Measurements from ENCODE around the gene MTR.

Gene MTR

GRCh38 chr1:236761397-236762132 is 33.5 kb upstream of the MTR start:
- ChIA-PET POLR2A (no interaction called here), CTCF (interaction anchor here (1.0 kb wide), 1 partner anchor 32 kb away, joined by 4 read pairs; no protein-coding TSS in a partner anchor)
- no peak for DNase-seq
- no peak overlapping the region for H3K27ac ChIP-seq (ENCODE audit: insufficient read depth in 1 of 2, low read depth in 1 of 2, low read length in 2 of 2, poor library complexity in 1 of 2, severe bottlenecking in 2 of 2)
- no peaks in the 10 kb centered on the region for H3K9me3 ChIP-seq (ENCODE audit: control extremely low read depth in 1 of 5, control insufficient read depth in 4 of 5, insufficient read depth in 2 of 5, low read depth in 1 of 5, low read length in 4 of 5)
- no peaks in the 10 kb centered on the region for H3K36me3 ChIP-seq (ENCODE audit: control insufficient read depth in 4 of 4, insufficient read depth in 4 of 4, low read length in 3 of 4)
- no peak overlapping the region for H3K4me3 ChIP-seq (ENCODE audit: control insufficient read depth in 1 of 7, extremely low read depth in 1 of 7, insufficient read depth in 4 of 7, low read depth in 2 of 7, low read length in 6 of 7)
- H3K4me1 ChIP-seq (ENCODE audit: control extremely low read depth in 1 of 4, control insufficient read depth in 4 of 4, insufficient read depth in 4 of 4, low read length in 3 of 4): no peaks in the 10 kb centered on the region
- H3K27me3 ChIP-seq (replicated peaks in 2 of 5; ENCODE audit: control insufficient read depth in 4 of 5, insufficient read depth in 5 of 5, low read length in 4 of 5): peaks cover 0 to 2% (median 0%) of the 10 kb centered on the region in 5 experiments
- 93% methylated on average over 2 of the region's 5 CpGs for WGBS (ENCODE audit: insufficient coverage)

- H3K27ac ChIP-seq (ENCODE audit: insufficient read depth in 1 of 2, low read depth in 1 of 2, low read length in 2 of 2, poor library complexity in 1 of 2, severe bottlenecking in 2 of 2): no peak overlapping the region
- peak; percentile 12 to 61 (median 51) for DNase-seq
- 67% methylated on average over 13 of the region's 15 CpGs for WGBS (ENCODE audit: insufficient coverage)
- no peaks in the 10 kb centered on the region for H3K36me3 ChIP-seq (ENCODE audit: control insufficient read depth in 4 of 4, insufficient read depth in 4 of 4, low read length in 3 of 4)
- no peaks in the 10 kb centered on the region for H3K4me1 ChIP-seq (ENCODE audit: control extremely low read depth in 1 of 4, control insufficient read depth in 4 of 4, insufficient read depth in 4 of 4, low read length in 3 of 4)
- ChIA-PET POLR2A (no interaction called here), CTCF (interaction anchor here (1.0 kb wide), 1 partner anchor 33 kb away, joined by 4 read pairs; no protein-coding TSS in a partner anchor)
- H3K4me3 ChIP-seq (ENCODE audit: control insufficient read depth in 1 of 7, extremely low read depth in 1 of 7, insufficient read depth in 4 of 7, low read depth in 2 of 7, low read length in 6 of 7): peak overlapping the region in 1 of 7 experiments; percentile 8
- H3K27me3 ChIP-seq (replicated peaks in 2 of 5; ENCODE audit: control insufficient read depth in 4 of 5, insufficient read depth in 5 of 5, low read length in 4 of 5): peaks cover 0 to 2% (median 0%) of the 10 kb centered on the region in 5 experiments
- H3K9me3 ChIP-seq (ENCODE audit: control extremely low read depth in 1 of 5, control insufficient read depth in 4 of 5, insufficient read depth in 2 of 5, low read depth in 1 of 5, low read length in 4 of 5): no peaks in the 10 kb centered on the region
Measured at GRCh38 chr1:236762410-236762809, 32.7 kb upstream of the MTR start.

- DNase-seq: no peak
- Histone ChIP-seq H3K27me3 (replicated peaks in 2 of 5; ENCODE audit: control insufficient read depth in 4 of 5, insufficient read depth in 5 of 5, low read length in 4 of 5) (peaks cover 0 to 7% (median 0%) of the 10 kb centered on the region in 5 experiments), H3K4me1 (ENCODE audit: control extremely low read depth in 1 of 4, control insufficient read depth in 4 of 4, insufficient read depth in 4 of 4, low read length in 3 of 4) (no peaks in the 10 kb centered on the region), H3K4me3 (ENCODE audit: control insufficient read depth in 1 of 7, extremely low read depth in 1 of 7, insufficient read depth in 4 of 7, low read depth in 2 of 7, low read length in 6 of 7) (no peak overlapping the region), H3K36me3 (ENCODE audit: control insufficient read depth in 4 of 4, insufficient read depth in 4 of 4, low read length in 3 of 4) (no peaks in the 10 kb centered on the region), H3K9me3 (ENCODE audit: control extremely low read depth in 1 of 5, control insufficient read depth in 4 of 5, insufficient read depth in 2 of 5, low read depth in 1 of 5, low read length in 4 of 5) (no peaks in the 10 kb centered on the region), H3K27ac (ENCODE audit: insufficient read depth in 1 of 2, low read depth in 1 of 2, low read length in 2 of 2, poor library complexity in 1 of 2, severe bottlenecking in 2 of 2) (no peak overlapping the region)
- WGBS (ENCODE audit: insufficient coverage): 92% methylated on average over 2 of the region's 6 CpGs
- ChIA-PET CTCF (interaction anchor here (1.1 kb wide), 1 partner anchor 17 kb away, joined by 4 read pairs; no protein-coding TSS in a partner anchor), POLR2A (interaction anchor here (0.6 kb wide), 1 partner anchor 16 kb away, joined by 3 read pairs; no protein-coding TSS in a partner anchor)
Measured at GRCh38 chr1:236765831-236766230, 29.3 kb upstream of the MTR start.

GRCh38 chr1:236766506-236766905 is 28.6 kb upstream of the MTR start:
- CTCF ChIA-PET: interaction anchor here (1.1 to 2.7 kb wide), 2 partner anchors 8 to 16 kb away, joined by 4 to 16 read pairs; no protein-coding TSS in a partner anchor
- Histone ChIP-seq H3K27ac (ENCODE audit: insufficient read depth in 1 of 2, low read depth in 1 of 2, low read length in 2 of 2, poor library complexity in 1 of 2, severe bottlenecking in 2 of 2) (no peak overlapping the region), H3K27me3 (replicated peaks in 2 of 5; ENCODE audit: control insufficient read depth in 4 of 5, insufficient read depth in 5 of 5, low read length in 4 of 5) (peaks cover 0 to 7% (median 0%) of the 10 kb centered on the region in 5 experiments), H3K4me3 (ENCODE audit: control insufficient read depth in 1 of 7, extremely low read depth in 1 of 7, insufficient read depth in 4 of 7, low read depth in 2 of 7, low read length in 6 of 7) (no peak overlapping the region), H3K36me3 (ENCODE audit: control insufficient read depth in 4 of 4, insufficient read depth in 4 of 4, low read length in 3 of 4) (no peaks in the 10 kb centered on the region), H3K4me1 (ENCODE audit: control extremely low read depth in 1 of 4, control insufficient read depth in 4 of 4, insufficient read depth in 4 of 4, low read length in 3 of 4) (no peaks in the 10 kb centered on the region), H3K9me3 (ENCODE audit: control extremely low read depth in 1 of 5, control insufficient read depth in 4 of 5, insufficient read depth in 2 of 5, low read depth in 1 of 5, low read length in 4 of 5) (no peaks in the 10 kb centered on the region)
- POLR2A ChIA-PET: no interaction called here
- 90% methylated on average over 1 of the region's 3 CpGs for WGBS (ENCODE audit: insufficient coverage)
- DNase-seq: no peak

GRCh38 chr1:236767276-236767675 is 27.8 kb upstream of the MTR start:
- ChIA-PET CTCF (interaction anchor here (2.7 kb wide), 1 partner anchor 8 kb away, joined by 16 read pairs; no protein-coding TSS in a partner anchor), POLR2A (no interaction called here)
- WGBS (ENCODE audit: insufficient coverage): 93% methylated on average over 2 of the region's 6 CpGs

GRCh38 chr1:236768601-236769000 is 26.5 kb upstream of the MTR start:
- H3K9me3 ChIP-seq (ENCODE audit: control extremely low read depth in 1 of 5, control insufficient read depth in 4 of 5, insufficient read depth in 2 of 5, low read depth in 1 of 5, low read length in 4 of 5): no peaks in the 10 kb centered on the region
- CTCF ChIA-PET: interaction anchor here (0.6 to 2.7 kb wide), 3 partner anchors 9 to 68 kb away, joined by 3 to 16 read pairs (median 3); no protein-coding TSS in a partner anchor
- H3K27ac ChIP-seq (ENCODE audit: insufficient read depth in 1 of 2, low read depth in 1 of 2, low read length in 2 of 2, poor library complexity in 1 of 2, severe bottlenecking in 2 of 2): no peak overlapping the region
- DNase-seq: peak in 2 of 3 donors; percentile 16 to 21
- POLR2A ChIA-PET: no interaction called here
- H3K4me1 ChIP-seq (ENCODE audit: control extremely low read depth in 1 of 4, control insufficient read depth in 4 of 4, insufficient read depth in 4 of 4, low read length in 3 of 4): no peaks in the 10 kb centered on the region
- no peaks in the 10 kb centered on the region for H3K36me3 ChIP-seq (ENCODE audit: control insufficient read depth in 4 of 4, insufficient read depth in 4 of 4, low read length in 3 of 4)
- H3K4me3 ChIP-seq (ENCODE audit: control insufficient read depth in 1 of 7, extremely low read depth in 1 of 7, insufficient read depth in 4 of 7, low read depth in 2 of 7, low read length in 6 of 7): no peak overlapping the region
- peaks cover 0 to 5% (median 0%) of the 10 kb centered on the region in 5 experiments for H3K27me3 ChIP-seq (replicated peaks in 2 of 5; ENCODE audit: control insufficient read depth in 4 of 5, insufficient read depth in 5 of 5, low read length in 4 of 5)

More at GRCh38 chr1:236767276-236767675, 27.8 kb upstream of the MTR start:
- no peaks in the 10 kb centered on the region for H3K9me3 ChIP-seq (ENCODE audit: control extremely low read depth in 1 of 5, control insufficient read depth in 4 of 5, insufficient read depth in 2 of 5, low read depth in 1 of 5, low read length in 4 of 5)
- no peak overlapping the region for H3K27ac ChIP-seq (ENCODE audit: insufficient read depth in 1 of 2, low read depth in 1 of 2, low read length in 2 of 2, poor library complexity in 1 of 2, severe bottlenecking in 2 of 2)
- no peak for DNase-seq
- no peaks in the 10 kb centered on the region for H3K36me3 ChIP-seq (ENCODE audit: control insufficient read depth in 4 of 4, insufficient read depth in 4 of 4, low read length in 3 of 4)
- peaks cover 0 to 7% (median 0%) of the 10 kb centered on the region in 5 experiments for H3K27me3 ChIP-seq (replicated peaks in 2 of 5; ENCODE audit: control insufficient read depth in 4 of 5, insufficient read depth in 5 of 5, low read length in 4 of 5)
- no peak overlapping the region for H3K4me3 ChIP-seq (ENCODE audit: control insufficient read depth in 1 of 7, extremely low read depth in 1 of 7, insufficient read depth in 4 of 7, low read depth in 2 of 7, low read length in 6 of 7)
- no peaks in the 10 kb centered on the region for H3K4me1 ChIP-seq (ENCODE audit: control extremely low read depth in 1 of 4, control insufficient read depth in 4 of 4, insufficient read depth in 4 of 4, low read length in 3 of 4)

- peak in 1 of 3 donors; percentile 26 for DNase-seq
- CTCF ChIA-PET: interaction anchor here (1.0 kb wide), 1 partner anchor 15 kb away, joined by 3 read pairs; no protein-coding TSS in a partner anchor
Measured at GRCh38 chr1:236773919-236774318, 21.2 kb upstream of the MTR start.

More at GRCh38 chr1:236773919-236774318, 21.2 kb upstream of the MTR start:
- H3K36me3 ChIP-seq (ENCODE audit: control insufficient read depth in 4 of 4, insufficient read depth in 4 of 4, low read length in 3 of 4): no peaks in the 10 kb centered on the region
- H3K9me3 ChIP-seq (ENCODE audit: control extremely low read depth in 1 of 5, control insufficient read depth in 4 of 5, insufficient read depth in 2 of 5, low read depth in 1 of 5, low read length in 4 of 5): peaks cover 0 to 6% (median 0%) of the 10 kb centered on the region in 5 experiments
- 81% methylated on average over 3 of the region's 3 CpGs for WGBS (ENCODE audit: insufficient coverage)
- H3K27me3 ChIP-seq (replicated peaks in 2 of 5; ENCODE audit: control insufficient read depth in 4 of 5, insufficient read depth in 5 of 5, low read length in 4 of 5): peaks cover 0 to 5% (median 0%) of the 10 kb centered on the region in 5 experiments
- POLR2A ChIA-PET: no interaction called here
- H3K4me1 ChIP-seq (ENCODE audit: control extremely low read depth in 1 of 4, control insufficient read depth in 4 of 4, insufficient read depth in 4 of 4, low read length in 3 of 4): no peaks in the 10 kb centered on the region
- H3K4me3 ChIP-seq (ENCODE audit: control insufficient read depth in 1 of 7, extremely low read depth in 1 of 7, insufficient read depth in 4 of 7, low read depth in 2 of 7, low read length in 6 of 7): no peak overlapping the region
- no peak overlapping the region for H3K27ac ChIP-seq (ENCODE audit: insufficient read depth in 1 of 2, low read depth in 1 of 2, low read length in 2 of 2, poor library complexity in 1 of 2, severe bottlenecking in 2 of 2)
